ENCODE measurements around the gene NOC2L.
"Not testable (repeated sequence)": the region's sequence is repeated elsewhere in the genome, so short reads cannot be mapped to it uniquely, and the experiment has no call there.

Gene NOC2L

DNA sequence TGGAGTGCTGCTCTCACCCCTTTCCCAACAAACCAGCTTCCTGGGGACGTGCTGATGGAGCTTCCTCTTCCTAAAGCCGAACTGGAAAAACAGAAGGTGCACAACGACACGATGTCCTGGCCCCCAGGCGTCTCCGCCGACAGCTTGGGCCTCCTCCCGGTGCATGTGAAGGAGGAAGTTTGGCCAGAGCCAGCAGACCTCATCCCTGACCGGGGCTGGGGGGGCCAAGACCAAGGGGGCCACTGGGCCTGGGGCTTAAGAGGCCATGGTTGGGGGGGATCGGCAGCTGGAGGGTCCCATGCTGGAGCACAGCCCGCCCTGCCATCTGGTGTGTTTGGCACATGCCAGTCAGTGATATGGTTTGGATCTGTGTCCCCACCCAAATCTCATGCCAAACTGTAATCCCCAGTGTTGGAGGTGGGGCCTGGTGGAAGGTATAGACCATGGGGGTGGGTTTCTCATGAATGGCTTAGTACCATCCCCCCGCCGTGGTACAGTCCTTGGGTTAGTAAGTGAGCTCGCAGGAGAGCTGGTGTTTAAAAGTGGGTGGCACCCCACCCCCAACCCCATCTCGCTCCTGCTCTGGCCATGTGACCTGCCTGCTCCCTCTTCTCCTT, 34.4 kb upstream of the NOC2L start:
- DNase-seq, result no peak

DNA sequence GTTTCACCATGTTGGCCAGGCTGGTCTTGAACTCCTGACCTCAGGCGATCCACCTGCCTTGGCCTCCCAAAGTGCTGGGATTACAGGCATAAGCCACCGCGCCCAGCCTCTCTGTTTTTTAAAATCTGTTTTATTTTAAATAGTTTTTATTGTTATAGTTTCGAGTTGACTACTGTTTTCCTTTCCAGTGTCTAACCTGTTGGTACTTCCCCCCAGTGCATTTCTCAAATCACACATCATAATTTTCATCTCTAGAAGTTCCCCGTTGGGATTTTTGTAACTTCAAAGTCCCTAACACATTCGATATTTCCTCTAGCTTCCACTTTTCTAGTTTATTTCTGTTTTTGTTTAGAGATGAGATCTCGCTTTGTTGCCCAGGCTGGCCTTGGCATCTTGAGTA, 33.3 kb upstream of the NOC2L start:
- no peak for DNase-seq

DNA sequence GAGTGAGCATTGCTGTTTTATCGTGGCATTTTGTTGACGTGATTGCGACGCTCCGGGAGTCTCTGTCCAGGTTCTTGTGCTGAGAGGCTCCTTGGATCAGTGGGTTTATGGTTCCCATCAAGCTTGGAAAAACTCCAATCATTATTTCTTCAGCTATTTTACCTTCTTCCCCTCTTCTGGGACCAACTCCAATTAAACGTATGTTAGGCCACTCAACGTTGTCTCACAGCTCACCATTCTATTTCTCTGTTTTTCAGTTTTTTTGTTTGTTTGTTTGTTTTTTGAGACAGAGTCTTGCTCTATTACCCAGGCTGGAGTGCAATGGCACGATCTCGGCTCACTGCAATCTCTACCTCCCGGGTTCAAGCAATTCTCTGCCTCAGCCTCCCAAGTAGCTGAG, 32.8 kb upstream of the NOC2L start:
- DNase-seq, result no peak

DNA sequence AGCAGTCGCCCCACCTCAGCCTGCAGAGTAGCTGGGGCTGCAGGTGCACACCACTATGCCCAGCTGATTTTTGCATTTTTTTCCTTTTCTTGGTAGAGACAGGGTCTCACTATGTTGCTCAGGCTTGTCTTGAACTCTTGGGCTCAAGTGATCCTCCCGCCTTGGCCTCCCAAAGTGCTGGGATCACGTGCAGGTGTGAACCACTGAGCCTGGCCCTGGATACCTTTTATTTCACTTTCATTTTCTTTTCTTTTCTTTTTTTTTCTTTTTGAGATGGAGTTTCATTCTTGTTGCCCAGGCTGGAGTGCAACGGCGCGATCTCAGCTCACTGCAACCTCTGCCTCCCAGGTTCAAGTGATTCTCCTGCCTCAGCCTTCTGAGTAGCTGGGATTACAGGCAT, 32.2 kb upstream of the NOC2L start:
- not testable (repeated sequence) for DNase-seq

DNA sequence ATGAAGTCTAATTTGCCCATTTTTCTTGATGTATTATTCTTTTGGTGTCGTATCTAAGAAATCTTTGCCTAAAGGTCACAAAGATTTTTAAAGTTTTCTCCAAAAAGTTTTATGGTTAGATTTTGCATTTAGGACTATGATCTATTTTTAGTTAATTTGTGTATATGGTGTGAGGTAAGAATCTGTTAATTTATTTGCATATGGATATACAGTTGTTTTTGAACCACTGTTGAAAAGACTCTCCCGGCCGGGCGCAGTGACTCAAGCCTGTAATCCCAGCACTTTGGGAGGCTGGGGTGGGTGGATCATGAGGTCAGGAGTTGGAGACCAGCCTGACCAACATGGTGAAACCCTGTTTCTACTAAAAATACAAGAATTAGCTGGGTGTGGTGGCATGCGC, 29.0 kb upstream of the NOC2L start:
- not testable (repeated sequence) for DNase-seq

DNA sequence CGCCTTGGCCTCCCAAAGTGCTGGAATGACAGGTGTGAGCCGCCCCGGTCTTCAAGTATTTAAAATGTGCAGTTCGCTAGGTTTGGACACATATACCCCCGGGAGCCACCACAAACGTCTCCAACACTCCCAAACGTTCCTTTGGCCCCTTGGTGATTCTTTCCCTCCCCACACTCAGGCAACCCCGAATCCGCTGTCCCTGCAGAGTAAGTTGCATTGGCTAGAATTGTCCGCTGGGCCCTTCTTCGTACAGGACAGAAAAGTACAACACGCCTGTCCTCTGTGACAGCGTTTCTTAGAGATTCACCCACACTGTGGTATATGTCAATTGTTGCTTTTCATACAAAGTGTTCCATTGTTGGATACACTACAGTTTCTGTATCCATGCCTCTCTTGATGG, 26.1 kb upstream of the NOC2L start:
- no peak for DNase-seq

DNA sequence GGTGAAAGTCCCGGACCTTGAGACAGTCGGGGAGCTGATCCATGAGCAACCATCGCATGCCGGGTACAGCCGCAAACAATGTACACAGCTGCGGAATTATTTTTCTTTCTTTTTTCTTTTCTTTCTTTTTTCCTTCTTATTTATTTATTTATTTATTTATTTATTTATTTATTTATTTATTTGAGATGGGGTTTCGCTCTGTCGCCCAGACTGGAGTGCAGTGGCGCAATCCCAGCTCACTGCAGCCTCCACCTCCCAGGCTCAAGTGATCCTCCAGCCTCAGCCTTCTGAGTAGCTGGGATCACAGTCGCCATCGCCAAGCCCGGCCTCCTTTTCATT, 25.4 kb upstream of the NOC2L start:
- no peak for DNase-seq

DNA sequence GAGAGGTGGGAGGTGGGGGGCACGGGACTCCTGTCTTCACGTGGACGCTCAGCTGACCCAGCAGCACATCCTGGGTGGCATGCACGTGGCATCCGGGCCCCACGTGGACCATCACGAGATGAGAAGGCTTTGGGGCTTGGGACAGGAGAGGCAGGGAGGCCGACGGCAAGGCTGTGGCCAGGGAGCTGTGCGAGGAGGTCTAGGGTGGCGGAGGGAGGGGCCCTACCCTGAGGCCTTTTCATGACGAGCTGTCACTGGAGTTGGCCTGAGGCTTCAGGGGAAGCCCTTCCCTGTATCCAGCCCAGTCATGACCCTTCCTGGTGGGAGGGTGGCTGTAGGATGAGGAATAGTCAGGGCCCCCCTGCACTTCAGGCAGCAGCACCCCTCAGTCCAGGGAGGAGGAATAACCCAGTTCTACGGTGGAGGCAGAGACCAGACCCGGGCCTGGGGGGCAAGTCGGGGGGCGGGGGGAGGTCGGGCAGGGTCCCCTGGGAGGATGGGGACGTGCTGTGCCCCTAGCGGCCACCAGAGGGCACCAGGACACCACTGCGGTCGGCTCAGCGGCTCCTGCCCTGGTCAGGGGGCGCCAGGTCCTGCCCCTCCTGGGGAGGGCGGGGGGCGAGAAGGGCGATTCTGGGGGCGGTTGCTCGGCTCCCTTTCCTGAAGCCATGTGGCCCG, 24.9 kb upstream of the NOC2L start:
- peak; percentile 37 for DNase-seq

DNA sequence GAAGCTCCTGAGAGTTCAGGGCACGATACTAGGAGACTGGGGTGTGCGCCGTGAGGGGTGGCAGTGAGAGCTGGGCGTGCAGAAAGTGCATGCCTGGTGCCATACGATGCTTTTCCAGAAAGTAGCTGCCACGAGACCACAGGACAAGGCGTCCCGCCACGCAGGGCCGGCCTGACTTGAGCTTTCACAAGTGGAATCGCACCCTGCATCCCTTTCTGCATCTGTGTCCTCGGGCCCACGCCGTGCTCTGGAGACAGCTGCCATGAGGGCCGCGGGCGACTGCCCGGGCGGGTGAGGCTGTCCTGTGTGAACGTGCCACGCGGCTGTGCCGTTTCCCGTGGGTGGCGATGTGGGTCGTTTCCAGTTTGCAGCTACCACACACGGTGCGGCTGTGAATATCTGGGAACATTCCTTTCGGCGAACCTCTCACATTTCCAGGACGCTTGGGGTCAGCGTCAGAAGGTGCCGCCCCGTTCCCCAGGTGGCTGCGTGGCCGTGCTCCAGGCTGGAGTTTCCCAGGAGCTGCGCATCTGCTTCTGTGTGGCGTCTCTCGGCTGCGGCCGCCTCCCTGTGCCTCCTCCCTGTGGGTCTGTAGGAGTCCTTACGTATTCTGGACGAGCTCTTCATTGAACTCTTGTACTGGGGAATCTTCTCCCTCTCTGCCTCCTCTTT, 23.8 kb upstream of the NOC2L start:
- no peak for DNase-seq

DNA sequence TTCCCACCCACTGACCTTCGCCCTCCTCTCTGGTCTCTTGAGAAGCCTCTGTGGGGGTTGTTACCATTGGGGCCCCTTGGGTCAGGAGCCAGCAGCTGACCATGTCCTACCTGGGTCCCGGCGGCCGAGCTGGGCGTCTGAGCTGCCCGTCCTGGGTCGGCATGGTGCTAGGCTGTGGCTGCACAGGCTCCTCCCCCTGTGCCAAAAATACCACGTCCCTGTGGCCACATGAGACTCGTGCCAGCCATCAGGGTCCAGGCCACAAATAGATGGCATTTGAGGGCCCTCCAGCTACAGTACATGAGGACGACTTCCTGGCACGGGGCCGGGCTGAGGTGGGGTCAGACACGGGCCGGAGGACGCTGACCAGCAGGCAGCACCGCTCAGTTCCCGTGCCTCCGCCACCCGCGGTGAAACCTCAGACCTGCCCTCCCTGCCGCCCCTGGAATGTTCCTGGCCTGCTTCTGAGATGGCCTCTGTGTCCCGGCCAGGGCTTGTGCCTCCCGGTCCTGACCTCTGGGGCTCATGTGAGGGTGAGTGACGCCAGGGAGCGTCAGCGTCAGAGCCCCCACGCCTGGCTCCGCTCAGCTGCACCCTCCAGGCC, 23.0 kb upstream of the NOC2L start, which contains the start of gene PERM1:
PERM1 (minus strand) TSS at position 139 of the 604 bp plus-strand sequence. CDS start 1,064 bp downstream, outside the sequence.
- no peak for DNase-seq

DNA sequence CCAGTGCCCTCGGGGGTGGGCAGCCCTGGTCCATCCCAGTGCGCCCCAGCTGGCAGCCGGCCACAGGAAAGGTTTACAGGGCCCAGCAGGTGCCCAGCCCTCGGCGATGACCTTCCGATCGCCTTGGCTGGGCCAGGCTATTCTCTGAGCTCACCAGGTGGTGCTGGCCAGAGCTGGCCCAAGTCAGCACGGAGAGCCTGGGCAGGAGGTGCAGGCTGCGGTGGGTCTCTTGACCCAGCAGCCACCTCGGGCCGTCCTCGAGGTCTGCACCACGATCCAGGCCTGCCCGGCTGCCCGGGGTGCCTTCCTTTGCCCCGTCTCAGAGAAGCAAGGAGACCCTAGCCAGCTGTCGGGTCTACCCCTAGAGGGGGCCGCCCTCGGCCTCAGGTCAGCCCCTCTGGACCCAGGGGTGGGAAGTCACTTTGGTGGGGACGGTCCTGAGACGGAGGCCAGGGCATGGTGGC, 22.5 kb upstream of the NOC2L start:
- no peak for DNase-seq

DNA sequence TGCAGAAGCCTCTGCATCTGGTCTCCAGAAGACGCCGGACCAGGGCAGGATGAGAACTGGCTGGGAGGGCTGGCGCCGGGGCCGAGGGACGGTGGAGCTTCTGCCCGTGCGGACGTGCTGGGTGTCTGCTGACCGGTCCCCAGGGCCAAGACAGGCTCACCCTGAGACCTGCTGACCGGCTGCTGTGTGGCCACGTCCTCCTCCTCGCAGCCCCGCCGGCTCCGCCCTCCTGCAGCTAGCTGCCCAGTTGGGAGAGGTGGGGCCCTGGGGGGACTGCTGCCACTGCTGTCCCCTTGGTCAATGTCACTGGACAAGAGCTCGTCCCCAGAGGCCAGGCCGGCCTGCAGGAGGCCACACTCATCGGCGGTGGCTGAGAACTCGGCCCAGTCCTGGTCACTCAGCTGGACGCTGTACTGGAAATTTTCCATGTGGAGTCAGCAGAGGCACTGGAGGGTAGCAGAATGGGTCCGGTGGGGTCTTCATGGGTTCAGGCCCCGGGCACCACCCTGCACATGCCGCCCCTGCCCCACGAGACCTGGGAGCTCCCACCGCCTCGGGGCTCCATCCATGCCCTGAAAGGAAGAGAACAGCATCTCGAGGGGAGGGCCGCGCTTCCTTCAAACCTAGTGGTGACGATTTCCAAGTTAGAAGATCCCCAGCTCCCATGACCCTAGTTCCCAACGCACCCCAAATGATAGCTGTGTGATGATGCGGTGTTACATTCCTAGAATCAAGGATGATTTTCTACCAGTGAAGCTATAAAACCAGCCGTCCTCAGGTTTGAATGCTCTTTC, 21.7 kb upstream of the NOC2L start:
- no peak for DNase-seq

DNA sequence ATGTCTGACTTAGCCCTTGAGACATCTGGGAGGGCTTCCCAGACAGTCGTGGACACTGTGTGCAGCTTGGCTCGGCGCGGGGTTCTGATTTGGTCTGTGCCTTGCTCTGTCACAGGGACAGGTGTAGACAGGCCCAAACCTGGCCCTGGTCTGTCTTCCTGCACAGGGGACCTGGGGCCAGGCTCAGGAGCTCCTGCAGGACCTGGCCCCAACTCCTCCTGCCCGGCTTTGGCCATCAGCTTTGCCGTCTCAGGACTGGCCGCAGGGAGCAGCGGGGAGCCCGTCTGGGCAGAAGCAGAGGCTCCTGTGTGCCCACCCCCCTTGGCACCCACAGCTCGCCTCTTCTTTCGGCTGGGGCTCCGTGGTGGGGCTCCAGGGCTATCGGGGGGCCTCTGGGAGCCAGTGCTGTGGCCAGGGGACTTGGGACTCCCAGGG, 21.1 kb upstream of the NOC2L start:
- no peak for DNase-seq

DNA sequence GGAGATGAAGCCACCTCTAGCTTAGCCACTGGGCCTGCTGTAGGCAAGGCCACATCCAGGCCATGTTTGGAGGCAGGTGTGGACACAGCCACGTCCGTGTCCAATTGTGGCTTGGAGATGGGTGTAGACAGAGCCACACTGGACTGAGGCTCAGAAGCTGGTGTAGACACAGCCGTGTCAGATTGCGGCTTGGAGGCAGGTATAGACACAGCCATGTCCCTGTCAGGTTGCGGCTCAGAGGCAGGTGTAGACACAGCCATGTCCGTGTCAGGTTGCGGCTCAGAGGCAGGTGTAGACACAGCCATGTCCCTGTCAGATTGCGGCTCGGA, 20.7 kb upstream of the NOC2L start:
- DNase-seq, result no peak

DNA sequence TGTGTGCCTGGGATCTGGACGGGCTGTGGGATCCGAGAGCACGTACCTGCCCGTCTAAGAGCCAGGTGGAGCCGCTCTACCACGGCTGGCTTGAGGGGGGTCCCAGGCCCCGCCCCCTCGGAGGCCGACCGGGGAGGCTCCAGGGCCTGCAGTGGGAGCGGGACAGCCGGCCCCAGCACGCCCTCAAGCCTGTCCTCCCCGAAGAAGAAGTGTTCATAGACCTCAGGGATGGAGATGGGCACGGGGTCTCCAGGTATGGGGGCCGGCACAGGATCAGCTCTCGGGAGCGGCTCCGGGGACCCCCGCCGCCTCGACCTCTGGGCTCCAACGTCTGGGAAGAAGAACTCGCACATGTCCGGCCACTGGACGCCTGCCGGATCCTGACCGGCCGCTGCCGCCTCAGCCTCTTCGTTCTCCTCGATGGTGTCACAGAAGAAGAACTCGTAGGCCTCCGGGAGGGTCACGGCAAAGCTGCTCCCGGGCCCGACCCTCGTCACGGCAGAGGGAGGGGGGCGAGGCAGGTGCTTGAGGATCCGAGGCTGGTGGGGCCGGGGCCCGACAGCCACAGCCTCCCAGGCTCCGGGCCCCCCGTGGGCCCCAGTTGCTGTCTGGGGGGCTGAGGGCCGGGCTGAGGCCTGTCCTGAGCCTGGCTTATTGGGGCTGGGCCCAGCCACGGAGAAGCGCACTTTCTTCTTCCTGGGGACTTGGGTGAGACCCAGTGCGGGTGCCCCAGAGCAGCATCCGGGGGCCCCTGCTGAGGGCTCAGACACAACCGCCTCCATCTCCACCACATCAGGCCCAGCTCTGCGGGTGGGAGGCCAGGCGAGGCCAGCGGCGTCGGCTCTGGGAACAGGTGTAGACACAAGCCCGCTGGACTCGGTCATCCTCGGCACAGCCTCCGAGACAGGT, 20.0 kb upstream of the NOC2L start:
- DNase-seq, result no peak

DNA sequence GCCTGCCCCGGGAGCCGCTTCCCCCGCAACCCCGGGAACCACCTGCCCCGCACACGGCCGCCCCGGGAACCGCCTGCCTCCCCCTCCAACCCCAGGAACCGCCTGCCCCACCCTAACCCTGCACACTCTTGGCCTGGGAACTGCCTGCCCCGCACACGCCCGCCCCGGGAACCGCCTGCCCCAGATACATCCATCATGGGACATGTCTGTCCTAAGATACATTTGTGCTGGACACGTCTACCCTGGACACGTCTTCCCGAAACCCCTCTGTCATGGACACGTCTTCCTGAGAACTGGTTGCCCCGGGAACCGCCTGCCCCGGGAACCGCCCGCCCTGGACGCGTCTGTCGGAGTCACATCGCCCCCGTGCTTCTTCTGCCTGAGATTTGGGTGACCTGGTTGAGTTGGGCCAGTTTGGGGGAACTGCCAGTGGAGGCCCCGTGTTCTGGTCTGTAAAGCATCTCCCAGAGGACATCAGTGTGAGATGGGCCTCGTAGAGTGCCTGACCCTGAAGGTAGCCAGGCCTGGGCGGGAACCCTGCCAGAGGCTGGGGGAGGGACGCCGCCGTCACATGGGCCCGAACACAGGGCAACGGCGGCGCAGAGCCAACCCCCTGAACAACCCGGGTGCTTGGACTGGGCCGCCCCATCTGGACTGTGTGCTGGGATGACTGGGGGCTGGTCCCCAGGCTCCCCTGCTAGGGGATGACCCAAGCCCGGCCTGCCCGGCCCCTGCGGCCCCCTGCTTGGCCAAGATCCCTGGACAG, 19.2 kb upstream of the NOC2L start:
- DNase-seq, result no peak

DNA sequence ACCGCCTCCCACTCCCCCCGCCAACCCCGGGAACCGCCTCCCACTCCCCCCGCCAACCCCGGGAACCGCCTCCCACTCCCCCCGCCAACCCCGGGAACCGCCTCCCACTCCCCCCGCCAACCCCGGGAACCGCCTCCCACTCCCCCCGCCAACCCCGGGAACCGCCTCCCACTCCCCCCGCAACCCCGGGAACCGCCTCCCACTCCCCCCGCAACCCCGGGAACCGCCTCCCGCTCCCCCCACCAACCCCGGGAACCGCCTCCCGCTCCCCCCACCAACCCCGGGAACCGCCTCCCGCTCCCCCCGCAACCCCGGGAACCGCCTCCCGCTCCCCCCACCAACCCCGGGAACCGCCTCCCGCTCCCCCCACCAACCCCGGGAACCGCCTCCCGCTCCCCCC, 17.7 kb upstream of the NOC2L start:
- DNase-seq, result not testable (repeated sequence)

DNA sequence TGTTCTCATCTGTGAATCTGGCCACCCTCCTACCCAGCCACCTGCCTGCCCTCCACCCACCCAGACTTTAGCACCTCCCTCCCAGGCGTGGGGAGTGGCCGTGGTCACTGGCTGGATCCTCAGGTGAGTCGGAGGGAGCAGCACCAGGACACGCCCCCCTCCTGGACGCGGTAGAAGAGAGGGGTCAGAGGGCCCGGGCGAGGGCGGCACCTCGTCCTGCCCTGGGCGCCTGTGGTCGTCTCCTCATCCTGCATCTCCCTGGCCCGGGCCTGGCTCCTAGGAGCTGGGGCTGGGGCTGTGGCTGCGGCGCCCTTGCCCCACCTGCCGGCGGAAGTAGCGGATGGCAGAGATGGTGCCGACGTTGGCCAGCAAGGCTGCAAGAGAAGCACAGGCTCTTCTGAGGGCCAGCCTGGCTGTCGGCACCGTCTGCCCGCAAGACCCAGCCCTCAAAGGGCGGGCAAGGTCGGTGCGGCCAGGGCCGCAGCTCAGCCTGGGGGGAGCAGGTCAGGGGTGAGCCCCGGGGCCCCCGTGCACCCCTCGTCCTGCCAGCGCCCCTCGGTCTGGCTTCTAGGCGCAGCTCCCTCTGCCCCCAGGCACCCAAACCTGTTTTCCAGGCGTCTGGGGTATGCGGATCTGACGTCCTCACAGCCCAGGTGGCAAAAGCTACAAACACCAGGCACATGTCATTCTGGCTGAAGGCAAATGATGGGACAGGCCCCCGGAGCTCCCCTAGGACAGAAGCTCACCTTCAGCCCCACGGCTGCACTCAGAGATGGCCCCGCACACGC, 17.0 kb upstream of the NOC2L start:
- DNase-seq, result no peak

DNA sequence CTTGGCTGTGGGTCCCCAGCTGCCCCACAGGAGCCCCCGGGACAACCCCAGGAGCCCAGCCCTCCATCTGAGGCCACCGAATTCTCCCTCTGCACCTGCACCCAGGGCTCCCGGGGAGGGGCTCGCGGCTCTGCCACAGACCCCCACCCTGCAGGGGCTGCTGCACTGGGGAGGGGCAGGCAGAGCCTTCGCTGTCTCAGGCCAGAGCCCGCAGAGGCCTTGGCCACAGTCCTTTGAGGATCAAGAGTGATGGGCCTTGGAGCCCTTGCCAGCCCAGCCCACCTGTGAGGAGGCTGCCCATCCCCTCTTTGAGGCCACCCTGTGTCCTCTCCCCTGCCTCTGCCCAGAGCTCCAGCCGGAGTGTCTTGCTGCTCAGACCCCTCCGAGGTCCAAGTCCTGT, 16.3 kb upstream of the NOC2L start:
- DNase-seq, result no peak

DNA sequence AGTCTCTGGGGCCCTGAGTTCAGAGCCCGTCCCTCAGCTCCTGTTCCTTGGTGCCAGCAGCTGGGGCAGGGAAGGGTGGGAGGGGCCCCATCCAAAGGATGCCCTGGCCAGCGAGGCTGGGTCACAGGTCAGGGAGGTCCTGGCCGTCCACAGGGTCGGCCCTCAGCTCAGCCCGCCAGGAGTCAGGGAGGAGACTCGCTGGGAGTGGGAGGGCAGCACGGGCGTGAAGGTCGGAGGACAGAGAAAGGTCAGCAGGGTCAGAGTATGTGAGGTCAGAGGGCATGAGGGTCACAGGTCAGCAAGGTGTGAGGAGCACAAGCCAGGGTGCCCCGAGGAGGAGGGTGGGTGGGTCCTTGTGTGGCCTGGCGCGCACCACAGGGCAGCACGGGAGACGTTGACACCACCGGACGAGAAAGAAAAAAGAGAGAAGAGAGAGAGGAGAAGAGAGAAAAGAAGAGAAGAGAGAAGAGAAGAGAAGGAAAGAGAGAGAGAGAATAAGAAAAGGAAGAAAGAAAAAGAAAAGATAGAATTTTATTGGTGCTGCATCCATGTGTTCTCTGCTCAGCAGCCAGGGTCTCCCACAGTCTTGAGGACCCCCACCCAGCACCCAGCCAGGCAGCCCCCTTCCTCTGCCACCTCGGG, 15.8 kb upstream of the NOC2L start:
- no peak for DNase-seq

All from activated gamma-delta T cell (primary cell).